Adrenal gland (tissue), 12 donors: ENCODE results near the gene FOXC1. TPM values are rescaled to one million over a fixed set of nuclear protein-coding genes. Genes with fewer than 3 reads are reported as not detected.

Source experiments
- DNase-seq, 7 donors: peaks; one replicate each; pipeline ENCODE4 v3.0.0-alpha.2; 2019 to 2020
- H3K27ac ChIP-seq, 5 donors: fragments of 200-600 bp; sonication (generic) in 4 of 5; 1 replicate in 3 of 5; 2 replicates in 2 of 5; pipeline versions ENCODE4 v1.5.1 to v1.8.0; 2016 to 2020; ENCODE audit warnings: mild to moderate bottlenecking in 1 of 5
- H3K27me3 ChIP-seq: fragments of 200-600 bp; 2 replicates; pipeline ENCODE4 v1.8.0; 2021
- H3K36me3 ChIP-seq, 2 donors: fragments of 200-600 bp; replicated peaks in 1 of 2; 1 replicate in 1 of 2; 2 replicates in 1 of 2; pipeline versions ENCODE4 v1.5.1 to v1.8.0; 2018 to 2022
- H3K4me1 ChIP-seq, 2 donors: fragments of 200-600 bp; replicated peaks in 1 of 2; 1 replicate in 1 of 2; 2 replicates in 1 of 2; pipeline versions ENCODE4 v1.5.1 to v1.8.0; 2018 to 2021
- H3K4me3 ChIP-seq, 4 donors: fragments of 200-600 bp; sonication (generic) in 3 of 4; one replicate each; pipeline ENCODE4 v1.5.1; 2016 to 2018
- H3K9me3 ChIP-seq, 3 donors: fragments of 200-600 bp; sonication (generic) in 1 of 3; replicated peaks in 1 of 3; 1 replicate in 2 of 3; 2 replicates in 1 of 3; pipeline versions ENCODE4 v1.5.1 to v1.8.0; 2016 to 2021
- POLR2A ChIP-seq, 2 donors: fragments of 450-650 bp; IDR thresholded peaks; one replicate each; pipeline ENCODE4 v1.6.1; 2017; ENCODE audit warnings: antibody characterized with exemption in 2 of 2, mild to moderate bottlenecking in 2 of 2, moderate library complexity in 1 of 2
- WGBS, 4 donors: extraction: QIAGEN DNeasy Blood & Tissue Kit in 2 of 4; methylation state at CpG; one replicate each; pipeline versions ENCODE4 v1.1.5 to v1.1.7; 2013 to 2017; 5-methylcytosine and 5-hydroxymethylcytosine counted together
- intact Hi-C, 2 donors: fragments of 100-400 bp; cut with DNase I; formaldehyde crosslinking; loops; one replicate each; pipeline versions ENCODE4 v1.14.1 to v1.15.0; 2022 to 2023
- polyA plus RNA-seq, 3 donors: library from polyadenylated mRNA; stranded (reverse); fragments of 200-250 nt in 2 of 3; fragments of 350-450 nt in 1 of 3; fragmentation: Illumina TruSeq in 1 of 3; extraction: RNeasy Lipid Tissue Mini Kit (QIAGEN cat#74804) in 1 of 3; gene quantifications; one replicate each; pipeline ENCODE4 v1.2.3, GENCODE V29; 2013 to 2014
- total RNA-seq, 9 donors: library from RNA; depleted of rRNA in 4 of 9; stranded (reverse); fragments of >200 nt in 4 of 9; fragments of 120-200 nt in 1 of 9; fragmentation: NEBNext Ultra II Directional in 1 of 9; extraction: Animal tissue kit (Norgen Biotek cat#: 25700) in 1 of 9; gene quantifications; one replicate each; pipeline versions ENCODE4 v1.1.0 to v1.2.4, GENCODE V29; 2013 to 2023
- TF ChIP-seq, protein P1 (sequence below), 6 experiments: fragments of 450-650 bp in 4 of 6; fragments of 200-600 bp in 2 of 6; sonication (generic) in 1 of 6; IDR thresholded peaks; 1 replicate in 5 of 6; 2 replicates in 1 of 6; pipeline versions ENCODE4 v1.5.1 to v1.8.0; 2016 to 2021; ENCODE audit warnings: antibody characterized with exemption in 6 of 6, mild to moderate bottlenecking in 2 of 6, moderate library complexity in 1 of 6
- donor health status: healthy with polysubstance abuse.
- donor health status: Bipolar disorder and iron deficiency.
- donor health status: DM: yes; HTN: yes; CAD: no.
- donor health status: DM: no; HTN: no; CAD: no.
- donor health status: DM: no; HTN: no; CAD: no.
- donor health status: DM: yes; HTN: yes; CAD: no.

The FOXC1 gene
- total and polyA plus RNA-seq, 12 donors, result 2.7 to 13.2 (median 5.4) TPM

DNA sequence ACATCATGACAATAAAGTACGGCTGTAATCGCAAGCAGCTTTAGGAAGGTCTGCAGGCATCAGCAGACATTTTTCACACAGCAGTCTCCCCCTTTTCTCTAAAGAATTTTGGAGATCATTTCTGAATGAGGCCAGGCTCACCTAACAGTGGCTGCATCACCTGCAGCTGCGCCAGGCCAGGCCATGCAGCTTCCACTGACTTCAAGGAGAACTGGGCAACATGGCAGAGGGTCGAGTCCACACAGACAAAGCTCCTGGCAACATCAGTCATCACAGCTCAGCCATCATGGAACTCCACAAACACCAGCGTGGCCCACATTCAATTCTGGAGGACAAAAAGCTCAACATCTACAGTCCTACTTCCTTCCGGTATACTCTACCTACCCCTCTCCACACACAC is 17.8 kb upstream of the FOXC1 start:
- Histone ChIP-seq H3K27me3 (peaks cover 23% of the 10 kb centered on the region), H3K36me3 (no peaks in the 10 kb centered on the region), H3K9me3 (no peaks in the 10 kb centered on the region), H3K4me3 (no peak overlapping the region), H3K27ac (no peak overlapping the region), H3K4me1 (no peaks in the 10 kb centered on the region)
- intact Hi-C loops, result loop anchor here in 1 of 2 donors (10.0 kb wide), 2 partner anchors 863 to 1143 kb away; no protein-coding TSS in a partner anchor
- 80 to 87% (median 86%) methylated on average over 5 to 6 of the region's 6 CpGs for WGBS, 4 donors
- peak in 2 of 7 donors; percentile 3 to 14 for DNase-seq
- no peak for TF ChIP-seq POLR2A (IDR thresholded peaks at IDR 0.05)
- TF ChIP-seq, protein P1, sequence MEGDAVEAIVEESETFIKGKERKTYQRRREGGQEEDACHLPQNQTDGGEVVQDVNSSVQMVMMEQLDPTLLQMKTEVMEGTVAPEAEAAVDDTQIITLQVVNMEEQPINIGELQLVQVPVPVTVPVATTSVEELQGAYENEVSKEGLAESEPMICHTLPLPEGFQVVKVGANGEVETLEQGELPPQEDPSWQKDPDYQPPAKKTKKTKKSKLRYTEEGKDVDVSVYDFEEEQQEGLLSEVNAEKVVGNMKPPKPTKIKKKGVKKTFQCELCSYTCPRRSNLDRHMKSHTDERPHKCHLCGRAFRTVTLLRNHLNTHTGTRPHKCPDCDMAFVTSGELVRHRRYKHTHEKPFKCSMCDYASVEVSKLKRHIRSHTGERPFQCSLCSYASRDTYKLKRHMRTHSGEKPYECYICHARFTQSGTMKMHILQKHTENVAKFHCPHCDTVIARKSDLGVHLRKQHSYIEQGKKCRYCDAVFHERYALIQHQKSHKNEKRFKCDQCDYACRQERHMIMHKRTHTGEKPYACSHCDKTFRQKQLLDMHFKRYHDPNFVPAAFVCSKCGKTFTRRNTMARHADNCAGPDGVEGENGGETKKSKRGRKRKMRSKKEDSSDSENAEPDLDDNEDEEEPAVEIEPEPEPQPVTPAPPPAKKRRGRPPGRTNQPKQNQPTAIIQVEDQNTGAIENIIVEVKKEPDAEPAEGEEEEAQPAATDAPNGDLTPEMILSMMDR (IDR thresholded peaks at IDR 0.05), result no peak

DNA sequence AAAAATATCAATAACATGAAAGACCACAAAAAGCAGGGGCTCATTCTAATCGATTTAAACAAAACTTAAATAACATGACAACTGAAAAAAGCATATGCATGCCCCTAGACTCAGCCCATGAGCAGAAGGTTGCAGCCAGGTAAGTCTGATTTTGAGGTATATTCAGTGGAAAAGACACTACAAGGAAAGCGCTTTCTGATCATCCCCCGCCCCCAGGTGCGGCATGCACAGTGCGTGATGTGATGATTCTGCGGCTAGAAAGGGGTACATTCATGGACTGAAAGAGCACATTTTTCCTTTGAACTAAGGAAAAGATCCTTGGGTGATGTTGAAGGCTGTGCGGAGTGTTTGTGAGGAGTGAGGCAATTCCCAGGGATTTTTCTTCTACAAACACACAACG is 16.9 kb upstream of the FOXC1 start:
- intact Hi-C loops, result loop anchor here in 1 of 2 donors (10.0 kb wide), 2 partner anchors 862 to 1142 kb away; no protein-coding TSS in a partner anchor

DNA sequence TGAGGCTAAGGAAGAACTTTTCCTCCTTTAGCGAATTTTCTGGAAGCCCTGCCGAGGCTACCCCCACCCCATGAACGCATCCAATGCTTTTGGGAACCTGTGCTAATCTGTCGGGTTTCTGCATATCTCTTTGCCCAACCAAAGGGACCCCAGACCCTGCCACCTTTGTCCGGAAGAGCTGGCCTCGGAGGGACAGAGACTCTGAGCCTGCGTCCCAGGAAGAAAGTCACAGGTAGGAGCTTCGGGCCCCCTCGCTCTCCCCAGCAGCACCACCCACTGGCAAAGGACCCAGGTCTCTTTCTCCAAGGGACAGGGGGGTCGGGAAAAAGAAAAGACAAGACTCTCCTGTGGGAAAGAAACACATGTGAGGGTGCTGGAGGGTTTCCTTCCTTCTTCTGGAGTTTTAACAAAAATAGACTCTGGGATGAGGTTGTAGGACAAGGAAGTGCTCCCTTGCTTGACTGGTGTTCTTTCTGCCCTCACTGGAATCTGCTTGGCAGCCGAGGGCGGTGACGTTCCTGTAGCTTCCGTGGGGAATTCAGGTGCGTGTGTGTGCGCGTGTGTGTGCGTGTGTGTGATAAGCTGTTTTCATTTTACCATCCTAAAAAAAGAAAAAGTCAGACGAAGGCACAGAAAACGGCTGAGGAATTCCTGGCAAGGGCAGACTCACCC is 16.3 kb upstream of the FOXC1 start:
- TF ChIP-seq, protein P1 (IDR thresholded peaks at IDR 0.05), result no peak
- TF ChIP-seq POLR2A (IDR thresholded peaks at IDR 0.05), result no peak
- Histone ChIP-seq H3K27me3 (peaks cover 30% of the 10 kb centered on the region), H3K4me1 (no peaks in the 10 kb centered on the region)

More for the DNA sequence above, 16.9 kb upstream of the FOXC1 start:
- no peaks in the 10 kb centered on the region for H3K4me1 ChIP-seq
- TF ChIP-seq, protein P1 (IDR thresholded peaks at IDR 0.05), result no peak
- H3K27me3 ChIP-seq, result peaks cover 24% of the 10 kb centered on the region
- H3K36me3 ChIP-seq, result no peaks in the 10 kb centered on the region
- WGBS, 4 donors, result 81 to 88% (median 84%) methylated on average over 8 of the region's 8 CpGs
- no peak overlapping the region for H3K4me3 ChIP-seq
- H3K27ac ChIP-seq, result no peak overlapping the region
- no peaks in the 10 kb centered on the region for H3K9me3 ChIP-seq
- DNase-seq, result peak in 2 of 7 donors; percentile 3 to 14

DNA sequence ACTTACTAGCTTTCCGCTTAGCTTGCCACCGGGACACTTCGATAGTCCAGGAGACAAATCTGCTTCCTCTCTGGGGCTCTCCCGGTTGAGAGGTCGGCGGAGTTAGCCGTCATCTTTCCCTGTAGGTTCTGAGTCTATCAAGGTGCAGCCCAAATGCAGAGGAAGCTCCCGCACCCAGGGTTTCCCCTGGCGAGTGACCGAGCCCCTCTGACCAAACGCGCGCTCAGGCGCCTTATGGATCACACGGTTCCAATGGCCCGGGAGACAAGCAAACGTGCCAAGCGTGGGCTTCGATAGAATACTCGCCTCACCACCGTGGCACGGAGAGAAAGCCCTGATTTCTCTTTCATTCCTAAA is 15.8 kb upstream of the FOXC1 start:
- DNase-seq, result peak in 1 of 7 donors; percentile 46
- H3K4me3 ChIP-seq, result no peak overlapping the region
- no peak for TF ChIP-seq POLR2A (IDR thresholded peaks at IDR 0.05)
- TF ChIP-seq, protein P1 (IDR thresholded peaks at IDR 0.05), result no peak
- no peaks in the 10 kb centered on the region for H3K9me3 ChIP-seq
- 69 to 87% (median 79%) methylated on average over 15 to 22 of the region's 22 CpGs for WGBS, 4 donors
- peaks cover 33% of the 10 kb centered on the region for H3K27me3 ChIP-seq
- intact Hi-C loops, result loop anchor here in 1 of 2 donors (10.0 kb wide), 2 partner anchors 861 to 1141 kb away; no protein-coding TSS in a partner anchor
- no peaks in the 10 kb centered on the region for H3K4me1 ChIP-seq
- H3K36me3 ChIP-seq, result no peaks in the 10 kb centered on the region
- no peak overlapping the region for H3K27ac ChIP-seq

More for the DNA sequence above, 16.3 kb upstream of the FOXC1 start:
- DNase-seq, result peak in 2 of 7 donors; percentile 3 to 25
- Histone ChIP-seq H3K27ac (no peak overlapping the region), H3K36me3 (no peaks in the 10 kb centered on the region), H3K9me3 (no peaks in the 10 kb centered on the region), H3K4me3 (no peak overlapping the region)
- intact Hi-C loops, result loop anchor here in 1 of 2 donors (10.0 kb wide), 2 partner anchors 861 to 1141 kb away; no protein-coding TSS in a partner anchor
- WGBS, 4 donors, result 64 to 69% (median 67%) methylated on average over 20 of the region's 20 CpGs
